Uterus (tissue), 4 donors: ENCODE measurements around the gene FNBP1. TPM values are rescaled to one million over a fixed set of nuclear protein-coding genes. Genes with fewer than 3 reads are reported as not detected.

Experiments used
- DNase-seq, 2 donors: peaks; one replicate each; pipeline ENCODE4 v3.0.0-alpha.2; 2019 to 2020
- H3K27ac ChIP-seq, 2 donors: fragments of 200-600 bp; sonication (generic); 1 replicate in 1 of 2; 2 replicates in 1 of 2; pipeline ENCODE4 v1.5.1; 2016 to 2018
- H3K27me3 ChIP-seq, 2 donors: fragments of 200-600 bp; sonication (generic); one replicate each; pipeline ENCODE4 v1.5.1; 2018 to 2019; ENCODE audit warnings: control low read depth in 1 of 2
- H3K36me3 ChIP-seq, 2 donors: fragments of 200-600 bp; sonication (generic); one replicate each; pipeline ENCODE4 v1.5.1; 2019; ENCODE audit warnings: control low read depth in 1 of 2
- H3K4me1 ChIP-seq, 2 donors: fragments of 200-600 bp; sonication (generic); one replicate each; pipeline ENCODE4 v1.5.1; 2018 to 2019; ENCODE audit warnings: control low read depth in 1 of 2
- H3K4me3 ChIP-seq, 2 donors: fragments of 200-600 bp; sonication (generic); 1 replicate in 1 of 2; 2 replicates in 1 of 2; pipeline ENCODE4 v1.5.1; 2018 to 2019; ENCODE audit warnings: mild to moderate bottlenecking in 1 of 2
- H3K9me3 ChIP-seq, 2 donors: fragments of 200-600 bp; sonication (generic); one replicate each; pipeline ENCODE4 v1.5.1; 2019; ENCODE audit warnings: control low read depth in 1 of 2
- CTCF ChIP-seq, 4 experiments: fragments of 200-600 bp in 2 of 4; fragments of 450-650 bp in 2 of 4; sonication (generic) in 2 of 4; IDR thresholded peaks; one replicate each; pipeline ENCODE4 v1.5.1; 2016 to 2019; ENCODE audit warnings: antibody characterized with exemption in 4 of 4, mild to moderate bottlenecking in 2 of 4, moderate library complexity in 1 of 4
- POLR2A ChIP-seq, 2 donors: fragments of 450-650 bp; IDR thresholded peaks; one replicate each; pipeline ENCODE4 v1.6.1; 2016; ENCODE audit warnings: antibody characterized with exemption in 2 of 2, mild to moderate bottlenecking in 1 of 2, moderate library complexity in 1 of 2
- intact Hi-C: fragments of 100-400 bp; cut with DNase I; formaldehyde crosslinking; loops from one replicate; pipeline ENCODE4 v1.15.1; 2023; ENCODE audit warnings: low total_unique reads
- total RNA-seq, 4 donors: library from RNA; depleted of rRNA in 3 of 4; stranded (reverse); fragments of >200 nt in 3 of 4; gene quantifications; one replicate each; pipeline versions ENCODE4 v1.1.0 to v1.2.4, GENCODE V29; 2014 to 2023
- donor health status: DM: yes; HTN: yes; CAD: no.

Gene FNBP1
- total RNA-seq, 4 donors from 2014 or later, result 18.5 to 102 (median 77.2) TPM

DNA sequence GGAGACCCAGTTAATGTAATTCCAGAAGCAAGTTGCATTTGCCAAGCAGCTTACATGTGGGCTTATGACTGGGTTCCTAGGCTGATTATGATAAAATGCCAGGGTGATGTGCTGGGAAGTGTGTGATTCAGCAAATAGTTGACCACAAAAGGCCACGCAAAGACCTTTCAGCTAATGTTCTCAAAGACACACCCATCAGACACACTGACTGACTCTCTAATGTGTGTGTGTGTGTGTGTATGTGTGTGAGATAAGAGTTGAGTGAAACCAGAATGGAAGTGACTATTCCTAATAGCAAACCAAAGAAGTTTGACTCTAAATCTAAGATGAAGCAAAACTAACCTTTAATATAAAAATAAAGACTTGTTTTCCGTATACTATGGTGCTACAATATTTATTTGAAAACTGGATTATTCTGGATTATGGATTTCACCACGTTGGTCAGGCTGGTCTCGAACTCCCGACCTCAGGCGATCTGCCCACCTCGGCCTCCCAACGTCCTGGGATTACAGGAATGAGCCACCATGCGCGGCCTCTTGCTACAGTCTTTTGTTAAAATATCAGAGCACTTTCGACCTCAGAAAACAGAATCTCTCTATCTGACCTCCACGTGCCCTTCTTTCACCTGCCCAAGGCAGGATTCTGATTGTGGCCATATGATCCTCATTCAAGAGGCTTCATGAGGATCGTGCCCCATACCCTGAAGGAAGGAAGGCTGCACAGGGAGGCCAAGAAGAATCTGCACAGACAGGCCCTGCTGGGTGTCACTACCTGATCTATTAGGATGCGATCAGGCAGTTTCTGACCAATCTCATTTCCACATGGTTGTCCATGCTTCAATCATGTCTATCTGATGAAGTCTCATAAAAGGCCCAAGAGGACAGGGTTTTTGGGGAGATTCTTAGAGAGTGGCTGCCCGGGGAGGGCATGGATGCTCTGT is 132.1 kb downstream of the FNBP1 start:
- H3K9me3 ChIP-seq, result no peaks in the 10 kb centered on the region
- H3K4me1 ChIP-seq, result no peaks in the 10 kb centered on the region
- TF ChIP-seq POLR2A (IDR thresholded peaks at IDR 0.05) (no peak), CTCF (IDR thresholded peaks at IDR 0.05) (no peak)
- H3K27ac ChIP-seq, result no peak overlapping the region
- no peaks in the 10 kb centered on the region for H3K36me3 ChIP-seq
- DNase-seq, result no peak
- H3K4me3 ChIP-seq, result no peak overlapping the region
- intact Hi-C loops, result no loop called here
- no peaks in the 10 kb centered on the region for H3K27me3 ChIP-seq

- no peak overlapping the region for H3K27ac ChIP-seq
- H3K27me3 ChIP-seq, result no peaks in the 10 kb centered on the region
- TF ChIP-seq CTCF (IDR thresholded peaks at IDR 0.05), result no peak
- TF ChIP-seq POLR2A (IDR thresholded peaks at IDR 0.05), result no peak
- no peaks in the 10 kb centered on the region for H3K36me3 ChIP-seq
- H3K9me3 ChIP-seq, result no peaks in the 10 kb centered on the region
- intact Hi-C loops, result no loop called here
- no peaks in the 10 kb centered on the region for H3K4me1 ChIP-seq
- no peak overlapping the region for H3K4me3 ChIP-seq
- no peak for DNase-seq
Observed at GRCh38 chr9:129909851-129910250, 133.1 kb downstream of the FNBP1 start.

- no peak for DNase-seq
- intact Hi-C loops, result no loop called here
- no peaks in the 10 kb centered on the region for H3K27me3 ChIP-seq
- no peaks in the 10 kb centered on the region for H3K4me1 ChIP-seq
- H3K36me3 ChIP-seq, result no peaks in the 10 kb centered on the region
- H3K27ac ChIP-seq, result no peak overlapping the region
- TF ChIP-seq CTCF (IDR thresholded peaks at IDR 0.05), result no peak
- TF ChIP-seq POLR2A (IDR thresholded peaks at IDR 0.05), result no peak
- H3K9me3 ChIP-seq, result no peaks in the 10 kb centered on the region
- no peak overlapping the region for H3K4me3 ChIP-seq
Observed at GRCh38 chr9:129908906-129909305, 134.1 kb downstream of the FNBP1 start.

GRCh38 chr9:129907201-129907600 is 135.8 kb downstream of the FNBP1 start:
- no peaks in the 10 kb centered on the region for H3K36me3 ChIP-seq

More at GRCh38 chr9:129907201-129907600, 135.8 kb downstream of the FNBP1 start:
- no peak for DNase-seq
- Histone ChIP-seq H3K4me3 (no peak overlapping the region), H3K27ac (no peak overlapping the region), H3K9me3 (no peaks in the 10 kb centered on the region), H3K27me3 (no peaks in the 10 kb centered on the region), H3K4me1 (no peaks in the 10 kb centered on the region)
- intact Hi-C loops, result no loop called here
- TF ChIP-seq POLR2A (IDR thresholded peaks at IDR 0.05), result no peak
- TF ChIP-seq CTCF (IDR thresholded peaks at IDR 0.05), result no peak
